Measurements from ENCODE around the gene DPP9. TPM values are rescaled to one million over a fixed set of nuclear protein-coding genes. Genes with fewer than 3 reads are reported as not detected.
"Not testable (repeated sequence)": the region's sequence is repeated elsewhere in the genome, so short reads cannot be mapped to it uniquely, and the experiment has no call there.

DPP9 gene
- total RNA-seq, 3 donors from 2014 or later, result 67.8 to 89.3 (median 74.0) TPM

GRCh38 chr19:4715529-4716221 is 8.0 kb downstream of the DPP9 start:
- Histone ChIP-seq H3K4me3 (no peak overlapping the region), H3K4me1 (ENCODE audit: low read depth) (peaks cover 18% of the 10 kb centered on the region), H3K36me3 (ENCODE audit: low read depth) (peaks cover 11% of the 10 kb centered on the region), H3K9me3 (no peaks in the 10 kb centered on the region)
- ATAC-seq (no peak), DNase-seq (peak in 1 of 3 donors; percentile 39)
- TF ChIP-seq, protein P1, sequence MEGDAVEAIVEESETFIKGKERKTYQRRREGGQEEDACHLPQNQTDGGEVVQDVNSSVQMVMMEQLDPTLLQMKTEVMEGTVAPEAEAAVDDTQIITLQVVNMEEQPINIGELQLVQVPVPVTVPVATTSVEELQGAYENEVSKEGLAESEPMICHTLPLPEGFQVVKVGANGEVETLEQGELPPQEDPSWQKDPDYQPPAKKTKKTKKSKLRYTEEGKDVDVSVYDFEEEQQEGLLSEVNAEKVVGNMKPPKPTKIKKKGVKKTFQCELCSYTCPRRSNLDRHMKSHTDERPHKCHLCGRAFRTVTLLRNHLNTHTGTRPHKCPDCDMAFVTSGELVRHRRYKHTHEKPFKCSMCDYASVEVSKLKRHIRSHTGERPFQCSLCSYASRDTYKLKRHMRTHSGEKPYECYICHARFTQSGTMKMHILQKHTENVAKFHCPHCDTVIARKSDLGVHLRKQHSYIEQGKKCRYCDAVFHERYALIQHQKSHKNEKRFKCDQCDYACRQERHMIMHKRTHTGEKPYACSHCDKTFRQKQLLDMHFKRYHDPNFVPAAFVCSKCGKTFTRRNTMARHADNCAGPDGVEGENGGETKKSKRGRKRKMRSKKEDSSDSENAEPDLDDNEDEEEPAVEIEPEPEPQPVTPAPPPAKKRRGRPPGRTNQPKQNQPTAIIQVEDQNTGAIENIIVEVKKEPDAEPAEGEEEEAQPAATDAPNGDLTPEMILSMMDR (IDR thresholded peaks at IDR 0.05), result no peak
- intact Hi-C loops (cut with DNase I, micrococcal nuclease), result no loop called here

DNA sequence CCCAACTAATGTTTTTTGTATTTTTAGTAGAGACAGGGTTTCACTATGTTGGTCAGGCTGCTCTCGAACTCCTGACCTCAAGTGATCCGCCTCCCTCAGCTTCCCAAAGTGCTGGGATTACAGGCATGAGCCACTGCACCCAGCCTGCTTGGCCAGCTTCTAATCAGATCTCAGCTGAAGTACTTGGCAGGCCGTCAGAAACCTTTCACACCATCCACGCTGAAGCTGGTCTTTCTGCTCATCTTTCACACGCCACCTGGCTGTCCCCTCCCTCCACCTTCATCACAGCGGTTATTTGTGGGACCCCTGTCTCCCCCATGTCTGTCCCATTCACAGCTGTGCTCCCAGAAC is 8.5 kb downstream of the DPP9 start:
- H3K9me3 ChIP-seq; DNase-seq; ATAC-seq; intact Hi-C loops (cut with DNase I, micrococcal nuclease); H3K4me3 ChIP-seq: not testable (repeated sequence)
- Histone ChIP-seq H3K4me1 (ENCODE audit: low read depth) (peaks cover 18% of the 10 kb centered on the region), H3K36me3 (ENCODE audit: low read depth) (peaks cover 11% of the 10 kb centered on the region)

DNA sequence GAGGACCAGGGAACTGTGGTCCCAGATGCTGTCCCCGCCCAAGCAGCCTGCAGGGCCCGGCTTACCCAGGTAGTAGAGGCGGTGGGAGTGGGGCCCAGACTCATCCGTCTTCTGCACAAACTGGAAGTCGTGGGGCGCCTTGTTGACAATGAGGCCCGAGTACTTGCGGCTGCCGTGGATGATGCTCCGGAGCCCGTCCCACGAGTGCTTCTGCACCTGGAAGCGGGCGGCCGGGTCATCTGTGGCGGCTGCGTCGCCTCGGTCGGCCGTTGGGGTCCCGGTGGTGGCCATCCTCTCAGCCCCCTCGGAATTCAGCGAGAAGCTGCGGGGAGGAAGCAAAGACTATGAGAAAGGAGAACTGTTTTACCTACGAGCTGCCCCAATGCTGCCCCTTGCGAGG is 9.6 kb downstream of the DPP9 start:
- Histone ChIP-seq H3K36me3 (ENCODE audit: low read depth) (peaks cover 9% of the 10 kb centered on the region), H3K4me3 (no peak overlapping the region), H3K9me3 (no peaks in the 10 kb centered on the region), H3K4me1 (ENCODE audit: low read depth) (peaks cover 18% of the 10 kb centered on the region)
- DNase-seq, result no peak
- TF ChIP-seq, protein P1 (IDR thresholded peaks at IDR 0.05), result no peak
- ATAC-seq, result no peak
- intact Hi-C loops (cut with DNase I, micrococcal nuclease), result no loop called here

DNA sequence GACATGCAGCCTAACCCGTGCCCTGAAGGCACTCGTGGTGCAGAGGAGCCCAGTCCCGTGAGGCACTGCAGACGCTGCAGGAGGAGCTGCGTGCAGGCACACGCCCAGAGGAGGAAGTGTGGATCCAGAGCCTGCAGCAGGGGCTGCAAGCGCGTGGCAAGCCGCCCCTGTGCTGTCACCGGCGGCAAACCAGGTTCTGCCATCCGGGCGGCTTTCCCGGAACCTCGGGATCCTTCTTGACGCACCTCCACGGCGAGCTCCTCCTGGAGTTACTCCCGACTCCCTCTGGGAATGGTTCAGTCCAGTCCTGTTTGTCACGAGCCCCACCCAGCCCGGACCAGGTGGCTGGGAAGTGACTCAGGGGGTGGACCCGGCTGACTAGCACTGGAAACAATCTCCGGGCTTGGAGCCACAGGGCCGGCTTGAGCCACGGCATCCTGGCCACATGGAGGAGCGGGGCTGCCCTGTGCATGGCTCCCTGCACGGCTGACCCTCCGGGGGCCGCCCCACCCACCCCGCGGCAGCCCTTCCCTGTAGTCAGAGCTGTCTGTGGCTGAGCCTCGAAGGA is 10.2 kb downstream of the DPP9 start:
- peak; percentile 92 for DNase-seq
- Histone ChIP-seq H3K4me1 (ENCODE audit: low read depth) (peaks cover 18% of the 10 kb centered on the region), H3K9me3 (no peaks in the 10 kb centered on the region), H3K36me3 (ENCODE audit: low read depth) (peaks cover 9% of the 10 kb centered on the region), H3K4me3 (no peak overlapping the region)
- TF ChIP-seq, protein P1 (IDR thresholded peaks at IDR 0.05), result no peak
- intact Hi-C loops (cut with DNase I, micrococcal nuclease), result no loop called here
- peak; percentile 97 for ATAC-seq

- Histone ChIP-seq H3K36me3 (ENCODE audit: low read depth) (peaks cover 6% of the 10 kb centered on the region), H3K4me3 (no peak overlapping the region), H3K4me1 (ENCODE audit: low read depth) (peaks cover 18% of the 10 kb centered on the region), H3K9me3 (no peaks in the 10 kb centered on the region)
- TF ChIP-seq, protein P1 (IDR thresholded peaks at IDR 0.05), result no peak
- intact Hi-C loops (cut with DNase I, micrococcal nuclease), result no loop called here
- ATAC-seq (no peak), DNase-seq (no peak)
These were observed 10.9 kb downstream of the DPP9 start for GRCh38 chr19:4712771-4713170.

DNA sequence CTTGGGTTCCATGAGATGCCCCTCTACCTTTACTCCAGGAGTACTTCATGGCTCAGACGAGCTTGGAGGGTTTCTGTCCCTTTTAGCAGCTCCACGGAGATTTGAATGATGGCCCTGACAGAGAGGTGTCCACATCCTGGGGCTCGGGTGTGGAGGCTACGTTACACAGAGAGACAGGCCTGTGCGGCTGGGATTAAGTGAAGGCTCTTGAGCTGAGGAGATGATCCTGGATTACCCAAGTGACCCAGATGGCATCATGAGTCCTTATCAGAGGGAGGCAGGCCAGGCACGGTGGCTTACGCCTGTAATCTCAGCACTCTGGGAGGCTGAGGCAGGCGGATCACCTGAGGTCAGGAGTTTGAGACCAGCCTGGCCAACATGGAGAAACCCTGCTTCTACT is 12.4 kb downstream of the DPP9 start:
- Histone ChIP-seq H3K36me3 (ENCODE audit: low read depth) (peaks cover 6% of the 10 kb centered on the region), H3K4me3 (no peak overlapping the region), H3K9me3 (no peaks in the 10 kb centered on the region), H3K4me1 (ENCODE audit: low read depth) (peaks cover 18% of the 10 kb centered on the region)
- ATAC-seq (no peak), DNase-seq (no peak)
- TF ChIP-seq, protein P1 (IDR thresholded peaks at IDR 0.05), result no peak
- intact Hi-C loops (cut with DNase I, micrococcal nuclease), result no loop called here
